Fibroblast of villous mesenchyme (primary cell): ENCODE measurements around the gene GK2. TPM values are rescaled to one million over a fixed set of nuclear protein-coding genes. Genes with fewer than 3 reads are reported as not detected.

Experiments used
- DNase-seq: peaks from one replicate; pipeline ENCODE4 v3.0.0-alpha.2; 2010; ENCODE audit warnings: low read depth
- H3K4me3 ChIP-seq: 2 replicates; pipeline ENCODE4 v1.5.1; 2011; ENCODE audit warnings: low read depth, mild to moderate bottlenecking, low read length
- CTCF ChIP-seq: IDR thresholded peaks from 2 replicates; pipeline ENCODE4 v1.5.1; 2012; ENCODE audit warnings: low read depth, mild to moderate bottlenecking, low read length; ENCODE audit not compliant: insufficient read depth
- total RNA-seq: library from RNA; depleted of rRNA; stranded (reverse); fragments of >200 nt; gene quantifications from 2 replicates; pipeline ENCODE4 v1.2.3, GENCODE V29; 2012

GK2 gene
- under 0.01 TPM in 1 of 2 replicates, not detected in the other for total RNA-seq

- H3K4me3 ChIP-seq, result no peak within 1 kb of the TSS
- DNase-seq, result no peak
- no peak for TF ChIP-seq CTCF
These were observed at the start of gene GK2 for GRCh38 chr4:79408063-79408462. TSS of gene GK2 (minus strand) at chr4:79408228. CDS start at chr4:79408200, 28 bp downstream.

- no peak for DNase-seq
- TF ChIP-seq CTCF, result no peak
- no peak overlapping the region for H3K4me3 ChIP-seq
These were observed 47.2 kb upstream of the GK2 start for GRCh38 chr4:79455216-79455615.

GRCh38 chr4:79454656-79455055, 46.6 kb upstream of the GK2 start:
- H3K4me3 ChIP-seq, result no peak overlapping the region
- TF ChIP-seq CTCF, result no peak
- DNase-seq, result no peak

GRCh38 chr4:79450053-79450452, 42.0 kb upstream of the GK2 start:
- H3K4me3 ChIP-seq, result no peak overlapping the region
- no peak for TF ChIP-seq CTCF
- DNase-seq, result no peak

GRCh38 chr4:79446145-79446544, 38.1 kb upstream of the GK2 start:
- H3K4me3 ChIP-seq, result no peak overlapping the region
- DNase-seq, result no peak
- TF ChIP-seq CTCF, result no peak

- DNase-seq, result no peak
- H3K4me3 ChIP-seq, result no peak overlapping the region
- TF ChIP-seq CTCF, result no peak
These were observed 37.3 kb upstream of the GK2 start for GRCh38 chr4:79445371-79445781.

GRCh38 chr4:79442422-79442821, 34.4 kb upstream of the GK2 start:
- DNase-seq, result peak; percentile 59
- no peak overlapping the region for H3K4me3 ChIP-seq
- TF ChIP-seq CTCF, result no peak
